Myocyte (in vitro differentiated cells): ENCODE data around the gene ST3GAL4. TPM values are rescaled to one million over a fixed set of nuclear protein-coding genes. Genes with fewer than 3 reads are reported as not detected.
A peak's percentile ranks its signal among the peaks of the same experiment; 100 is the strongest.

Source experiments
- DNase-seq: peaks from one replicate; pipeline ENCODE4 v3.0.0-alpha.2; 2012; ENCODE audit warnings: low read depth
- total RNA-seq: library from RNA; depleted of rRNA; stranded (reverse); fragments of >200 nt; gene quantifications from 2 replicates; pipeline ENCODE4 v1.2.3, GENCODE V29; 2014

The ST3GAL4 gene
- total RNA-seq, 1 donor from 2014 or later: 24.2 TPM

DNA sequence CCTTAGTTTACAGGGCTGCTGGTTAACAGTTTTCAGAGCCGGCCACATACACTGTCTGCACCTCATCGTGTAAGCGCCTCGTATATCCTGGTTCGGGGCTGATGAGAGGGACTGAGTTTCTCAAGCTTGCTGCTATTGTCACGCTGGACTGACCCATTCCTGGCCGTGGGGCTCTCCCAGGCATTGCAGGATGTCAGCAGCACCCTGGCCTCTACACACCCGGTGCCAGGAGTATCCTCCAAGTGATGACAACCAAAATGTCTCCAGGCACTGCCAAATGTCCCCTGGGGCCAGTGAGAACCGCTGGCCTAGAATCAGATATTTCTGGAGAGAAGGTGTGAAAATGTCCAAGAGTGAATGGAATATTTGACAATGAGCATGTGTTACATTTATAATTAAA is 82.8 kb downstream of the ST3GAL4 start:
- DNase-seq: no peak

DNA sequence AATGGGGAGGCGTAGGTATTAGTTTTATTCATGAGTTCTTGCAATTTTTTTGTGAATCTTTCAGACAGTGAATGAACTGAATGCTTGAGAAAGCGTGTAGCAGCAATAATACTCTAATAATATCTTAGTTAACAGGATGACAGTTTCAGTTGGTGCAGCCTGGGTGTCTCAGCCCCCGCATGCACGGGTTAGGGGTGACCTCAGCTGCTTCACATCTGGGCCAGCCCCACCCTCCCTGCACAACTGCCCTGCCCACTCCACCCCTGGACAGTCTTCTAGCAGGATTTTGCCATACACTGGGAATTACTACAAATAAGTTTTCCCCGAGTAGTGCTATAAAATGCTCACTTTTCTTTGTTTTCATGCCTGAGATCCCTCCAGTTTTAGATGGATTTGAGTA is 83.2 kb downstream of the ST3GAL4 start:
- no peak for DNase-seq

DNA sequence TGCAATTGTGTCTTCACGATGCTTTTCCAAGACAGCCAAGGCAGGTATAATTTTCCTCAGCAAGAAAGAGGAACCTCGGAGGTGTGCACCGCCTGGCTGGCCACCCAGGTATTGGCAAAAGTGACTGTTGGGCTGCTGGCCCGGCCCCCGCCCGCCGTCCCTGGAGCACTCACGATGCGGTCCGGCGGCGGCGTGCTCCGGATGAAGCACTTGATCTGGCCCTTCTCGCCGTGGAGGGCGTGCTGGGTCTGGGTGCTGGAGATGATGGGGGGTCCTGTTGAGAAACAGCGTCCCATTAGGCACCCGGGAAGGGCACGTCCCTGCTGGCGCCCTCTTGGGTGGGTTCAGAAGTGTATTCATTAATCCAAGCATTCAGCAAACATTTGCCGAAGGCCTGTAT is 84.8 kb downstream of the ST3GAL4 start:
- DNase-seq: no peak

DNA sequence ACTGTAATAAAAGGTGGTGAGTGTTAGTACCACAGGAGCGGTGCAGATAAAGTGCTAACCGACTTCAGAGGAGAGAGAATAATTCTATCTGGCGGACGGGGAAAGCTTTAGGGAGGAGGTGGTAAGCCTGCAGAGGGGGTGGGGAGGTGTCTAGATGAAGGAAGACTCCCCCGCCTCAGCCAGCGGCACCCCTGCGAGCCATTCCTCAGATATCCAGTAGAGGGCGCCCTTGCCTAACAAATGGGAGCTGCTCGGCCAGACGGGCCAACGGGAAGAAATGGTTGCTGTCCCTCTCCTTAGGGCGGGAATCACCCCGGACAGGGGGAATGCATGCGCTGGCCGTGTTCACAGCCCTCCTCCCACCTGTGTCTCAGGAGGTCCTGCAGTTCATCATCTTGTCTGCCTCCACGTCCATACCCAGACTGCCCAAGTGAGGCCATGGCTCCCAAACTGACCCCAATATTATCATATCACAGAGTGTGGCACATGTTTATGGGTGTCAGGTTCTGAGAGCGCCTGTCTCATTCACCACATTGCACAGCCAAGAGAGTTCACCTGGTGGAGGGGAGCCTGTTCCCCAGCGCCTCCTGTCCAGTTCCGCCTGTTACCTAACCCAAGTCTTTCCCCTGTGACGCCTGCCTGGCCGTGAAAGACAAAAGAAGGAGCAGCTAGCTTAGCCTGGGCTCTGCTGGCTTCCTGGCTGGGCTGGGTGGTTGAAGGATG is 85.5 kb downstream of the ST3GAL4 start:
- peak; percentile 77 for DNase-seq

DNA sequence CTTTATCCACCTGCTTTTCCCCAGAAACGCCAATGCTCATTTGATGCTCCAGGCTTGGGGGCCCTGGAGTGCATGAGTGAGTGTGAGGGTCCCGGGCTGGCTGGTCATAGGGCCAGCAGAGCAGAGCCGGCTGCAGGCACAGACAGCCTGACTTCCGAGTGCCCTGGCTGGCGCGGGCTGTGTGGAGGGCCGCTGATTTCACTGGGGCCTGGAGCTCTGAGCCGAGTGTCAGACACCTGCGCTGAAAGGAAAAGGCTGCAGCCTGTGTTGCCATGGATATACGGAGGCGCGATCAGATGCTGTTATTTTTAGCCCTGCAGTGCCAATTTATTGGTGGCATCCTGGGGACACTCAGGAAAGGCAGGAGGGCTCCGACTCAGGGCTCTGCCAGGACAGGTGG is 87.6 kb downstream of the ST3GAL4 start:
- no peak for DNase-seq

DNA sequence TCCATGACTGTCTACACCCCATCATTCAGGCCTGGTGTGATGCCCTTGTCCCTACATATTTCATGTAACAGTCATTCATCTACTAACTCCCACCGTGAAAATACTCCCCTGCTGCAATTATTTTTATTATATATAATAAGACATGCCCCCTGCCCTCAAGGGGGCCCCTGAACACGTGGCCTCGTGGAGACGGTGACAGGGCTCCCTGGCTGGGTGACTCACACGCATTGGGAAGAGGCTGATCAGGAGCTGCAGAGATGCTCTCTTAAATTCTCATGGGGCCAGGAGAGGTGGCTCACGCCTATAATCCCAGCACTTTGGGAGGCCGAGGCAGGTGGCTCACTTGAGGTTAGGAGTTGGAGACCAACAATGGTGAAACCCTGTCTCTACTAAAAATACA is 88.6 kb downstream of the ST3GAL4 start:
- no peak for DNase-seq

DNA sequence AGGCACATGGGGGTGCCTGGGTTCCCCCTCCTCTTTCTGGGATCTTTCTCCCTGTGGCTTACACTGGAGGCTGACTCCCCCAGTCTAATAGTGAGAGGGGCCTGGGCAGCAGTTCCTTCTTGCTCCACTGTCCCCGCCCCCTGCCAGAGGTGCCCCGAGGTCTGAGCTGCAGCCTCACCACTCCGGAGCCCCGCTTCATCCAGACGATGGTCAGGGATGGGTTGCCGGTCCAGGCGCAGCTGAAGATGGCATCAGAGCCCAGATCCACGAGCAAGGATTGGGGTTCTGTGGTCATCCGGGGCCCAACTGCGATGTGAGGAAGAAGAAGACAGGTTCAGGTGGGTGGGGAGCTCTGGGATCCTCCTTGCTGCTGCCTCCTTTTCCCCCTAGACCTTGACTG is 91.1 kb downstream of the ST3GAL4 start:
- DNase-seq: no peak

DNA sequence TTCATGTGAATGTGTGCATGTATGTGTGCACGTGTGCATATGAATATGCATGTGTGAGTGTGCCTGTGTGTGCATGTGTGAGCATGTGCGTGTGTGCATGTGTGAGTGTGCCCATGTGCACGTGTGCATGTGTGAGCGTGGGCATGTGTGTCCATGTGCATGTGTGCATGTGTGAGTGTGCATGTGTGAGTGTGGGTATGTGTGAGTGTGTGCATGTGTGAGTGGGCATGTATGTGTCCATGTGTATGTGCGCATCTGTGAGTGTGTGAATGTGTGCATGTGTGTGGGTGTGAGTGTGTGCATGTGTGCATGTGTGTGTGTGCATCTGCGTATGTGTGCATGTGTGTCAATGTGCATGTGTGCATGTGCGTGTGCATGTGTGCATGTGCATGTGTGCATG is 94.7 kb downstream of the ST3GAL4 start:
- no peak for DNase-seq

DNA sequence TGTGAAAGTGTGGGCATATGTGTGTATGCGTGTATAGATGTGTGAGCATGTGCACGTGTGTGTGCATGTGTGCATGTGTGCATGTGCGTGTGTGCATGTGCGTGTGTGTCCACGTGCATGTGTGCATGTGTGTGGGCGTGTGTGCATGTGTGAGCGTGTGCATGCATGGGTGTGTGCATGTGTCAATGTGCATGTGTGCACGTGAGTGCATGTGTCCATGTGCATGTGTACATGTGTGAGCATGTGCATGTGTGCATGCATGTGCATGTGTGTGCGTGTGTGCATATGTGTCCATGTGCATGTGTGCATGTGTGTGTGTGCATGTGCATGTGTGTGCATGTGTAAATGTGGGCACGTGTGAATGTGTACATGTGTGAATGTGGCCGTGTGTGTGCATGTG is 95.3 kb downstream of the ST3GAL4 start:
- no peak for DNase-seq

DNA sequence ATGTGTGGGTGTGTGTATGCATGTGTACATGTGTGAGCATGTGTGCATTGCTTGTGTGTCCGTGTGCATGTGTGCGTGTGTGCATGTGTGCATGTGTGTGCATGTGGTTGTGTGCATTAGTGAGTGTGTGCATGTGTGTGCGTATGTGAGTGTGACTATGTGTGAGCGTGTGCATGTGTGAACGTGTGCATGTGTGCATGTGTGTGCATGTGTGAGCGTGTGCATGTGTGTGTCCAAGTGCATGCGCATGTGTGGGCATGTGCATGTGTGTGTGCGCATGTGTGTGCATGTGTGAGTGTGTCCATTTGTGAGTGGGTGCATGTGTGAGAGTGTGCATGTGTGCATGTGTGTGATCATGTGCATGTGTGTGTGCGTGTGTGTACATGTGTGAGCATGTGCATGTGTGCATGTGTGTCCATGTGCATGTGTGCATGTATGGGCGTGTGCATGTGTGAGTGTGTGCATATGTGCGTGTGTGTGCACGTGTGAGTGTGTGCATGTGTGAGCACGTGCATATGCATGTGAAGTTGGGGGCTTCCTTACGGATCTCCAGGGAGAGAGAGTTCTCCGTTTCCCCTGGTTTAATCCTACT is 95.8 kb downstream of the ST3GAL4 start:
- no peak for DNase-seq

DNA sequence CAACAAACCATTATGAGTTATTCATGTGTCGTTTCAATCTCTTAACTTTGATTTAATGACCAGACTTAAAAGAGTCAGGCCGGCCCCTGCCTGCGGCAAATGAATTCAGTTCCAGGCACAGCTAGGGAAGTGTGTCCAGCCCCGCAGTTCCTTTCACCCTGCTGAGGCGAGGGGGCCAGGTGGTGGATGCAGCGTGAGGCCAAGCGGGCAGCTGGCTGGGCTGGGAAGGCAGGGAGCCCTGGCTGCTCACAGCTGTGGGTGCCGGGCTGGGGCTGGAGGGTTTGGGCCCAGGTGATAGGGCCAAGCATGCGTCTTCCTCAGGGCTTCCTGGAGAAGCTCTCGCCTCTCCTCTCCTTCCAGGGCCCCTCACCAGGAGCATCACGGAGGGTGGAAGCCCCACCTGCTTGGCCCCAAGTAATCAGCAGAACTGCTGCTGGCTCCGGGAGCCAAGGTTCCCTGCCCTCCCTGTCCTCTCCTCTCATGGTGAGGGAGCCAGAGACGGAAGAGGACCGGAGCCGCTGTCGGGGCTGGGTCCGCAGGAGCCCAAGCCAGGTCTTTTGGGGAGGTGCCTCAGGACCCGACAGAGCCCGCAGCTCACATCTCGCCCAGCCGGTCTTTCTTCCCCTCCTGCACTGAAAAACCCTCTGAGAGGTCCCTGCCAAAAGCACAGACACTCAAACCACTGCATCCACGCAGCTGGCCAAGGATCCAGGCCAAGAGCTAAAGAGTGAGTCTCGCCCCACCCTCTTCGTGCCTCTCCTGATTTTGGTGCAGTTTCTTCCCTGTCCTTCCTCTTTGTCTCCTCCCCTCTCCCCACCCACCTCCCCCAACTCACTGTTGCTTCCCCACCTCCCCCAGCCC is 97.0 kb downstream of the ST3GAL4 start:
- DNase-seq: no peak

DNA sequence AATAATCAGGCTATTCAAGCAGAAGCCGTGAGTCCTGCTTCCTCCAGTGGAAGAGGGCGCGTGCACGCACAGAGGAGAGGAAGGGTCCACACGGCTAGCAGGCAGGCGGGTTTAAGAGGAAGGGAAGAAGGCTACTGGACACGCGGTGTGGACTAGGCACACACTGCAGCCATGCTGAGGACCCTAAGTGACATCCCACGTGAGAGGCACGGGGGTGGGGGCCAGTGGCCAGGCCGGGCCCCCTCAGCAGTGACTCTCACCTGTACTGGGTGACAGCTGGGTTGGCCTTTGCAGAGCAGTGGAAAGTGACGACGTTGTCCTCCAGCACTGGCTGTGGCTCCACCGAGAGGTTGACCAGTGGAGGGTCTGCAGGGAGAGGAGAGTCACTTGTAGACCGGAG is 100.6 kb downstream of the ST3GAL4 start:
- DNase-seq: no peak

DNA sequence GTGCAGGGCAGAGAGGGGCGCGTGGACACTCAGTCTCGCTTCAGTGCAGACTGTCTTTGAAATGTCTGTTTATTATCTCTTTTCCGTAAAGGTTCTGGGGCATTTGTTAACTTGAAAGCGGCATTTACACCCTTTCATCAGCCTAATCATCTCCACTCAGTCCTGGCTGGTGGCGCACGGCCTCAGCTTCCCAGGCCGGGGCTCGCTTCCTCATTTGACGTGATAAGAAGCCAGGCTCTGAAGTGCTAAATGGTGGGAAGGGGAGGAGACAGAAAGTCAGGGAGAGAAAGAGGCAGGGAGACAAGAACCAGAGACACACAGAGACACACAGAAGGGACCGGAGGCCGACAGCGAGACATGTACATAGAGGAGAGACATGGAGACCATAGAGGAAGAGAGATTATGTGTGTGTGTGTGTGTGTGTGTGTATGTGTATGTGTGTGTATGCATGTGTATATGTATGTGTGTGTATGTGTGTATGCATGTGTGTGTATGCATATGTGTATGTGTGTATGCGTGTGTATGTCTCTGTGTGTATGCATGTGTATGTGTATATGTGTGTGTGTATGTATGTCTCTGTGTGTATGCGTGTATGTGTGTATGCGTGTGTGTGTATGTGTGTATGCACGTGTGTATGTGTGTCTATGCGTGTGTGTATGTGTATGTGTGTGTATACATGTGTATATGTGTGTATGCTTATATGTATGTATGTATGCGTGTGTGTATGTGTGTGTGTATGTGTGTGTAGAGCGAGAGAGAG is 101.5 kb downstream of the ST3GAL4 start:
- DNase-seq: no peak

DNA sequence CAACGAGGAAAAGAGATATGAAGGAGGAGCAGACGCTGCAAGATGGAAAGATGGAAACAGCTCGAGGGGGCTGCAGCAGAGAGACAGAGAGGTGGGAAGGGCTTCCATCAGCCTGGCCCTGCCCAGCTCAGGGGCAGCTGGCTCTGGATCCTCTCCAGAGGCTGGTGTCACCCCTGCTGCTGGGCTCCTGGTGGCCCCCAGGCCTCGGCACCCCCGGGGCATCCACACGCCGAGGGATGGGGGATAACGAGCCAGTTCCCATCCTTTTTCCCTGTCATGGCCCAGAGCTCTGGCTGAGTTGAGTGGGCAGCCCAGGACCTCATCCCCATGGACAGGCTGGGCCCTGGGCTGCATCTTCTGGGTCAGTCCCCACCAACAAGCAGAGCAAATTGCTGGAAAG is 102.3 kb downstream of the ST3GAL4 start:
- no peak for DNase-seq

DNA sequence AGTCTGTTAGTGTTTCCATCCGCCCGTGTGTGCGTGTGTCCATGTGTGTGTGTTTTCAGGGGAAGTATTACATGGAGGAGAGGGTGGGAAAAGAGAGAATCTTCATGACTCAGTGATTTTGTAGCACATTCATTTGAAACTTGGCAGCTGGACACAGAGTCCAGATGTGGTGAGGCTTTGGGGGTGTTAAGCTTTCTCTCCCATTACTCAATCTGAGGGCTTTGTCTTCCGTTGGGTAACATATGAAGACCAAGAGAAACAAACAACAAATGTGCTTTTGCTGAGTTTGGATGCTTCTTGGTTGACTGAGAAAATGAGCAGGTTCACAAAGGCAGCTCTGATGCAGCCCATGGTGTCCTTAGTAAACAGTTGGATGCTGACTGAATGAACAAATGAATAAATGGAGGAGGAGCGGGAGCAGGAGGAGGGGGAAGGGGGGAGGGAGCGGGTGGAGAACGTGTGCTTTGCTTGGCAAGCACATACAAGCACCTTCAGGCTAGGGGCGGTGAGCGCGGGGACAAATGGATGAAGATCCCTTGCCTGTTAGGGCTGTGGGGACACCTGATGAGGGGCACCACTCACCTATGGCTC is 104.3 kb downstream of the ST3GAL4 start:
- DNase-seq: no peak

DNA sequence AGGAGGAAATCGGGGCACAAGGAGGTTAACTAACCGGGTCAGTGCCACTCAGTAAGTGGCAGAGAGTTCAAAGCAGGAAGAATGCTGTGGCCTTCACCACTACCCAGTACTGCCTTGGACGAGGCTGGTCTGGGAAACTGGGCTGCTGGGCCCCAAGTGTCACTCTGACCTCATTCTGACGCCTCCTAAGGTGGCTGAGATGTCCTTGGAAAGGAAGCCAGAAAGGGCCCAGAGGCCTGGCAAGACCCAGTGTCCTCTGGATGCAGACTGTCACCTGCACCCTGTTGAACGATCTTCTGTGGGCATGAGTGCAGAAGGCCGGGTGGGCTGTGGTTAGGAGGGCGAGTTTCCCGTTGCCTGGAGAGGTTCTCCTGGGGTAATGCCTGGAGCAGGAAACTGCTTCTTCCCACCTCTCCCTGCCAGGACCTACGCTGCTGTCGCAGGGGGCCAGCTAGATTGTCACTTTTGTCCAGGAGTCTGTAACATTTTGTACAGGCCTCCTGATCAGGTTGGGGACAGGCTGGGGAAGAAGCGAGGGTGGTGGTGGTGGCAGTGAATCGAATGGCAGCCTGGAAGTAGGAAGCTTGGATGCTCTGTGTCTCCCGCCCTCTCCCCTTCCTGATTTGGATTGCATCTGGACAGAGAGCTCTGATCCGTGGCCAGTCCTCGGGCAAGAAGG is 105.1 kb downstream of the ST3GAL4 start:
- DNase-seq: no peak

DNA sequence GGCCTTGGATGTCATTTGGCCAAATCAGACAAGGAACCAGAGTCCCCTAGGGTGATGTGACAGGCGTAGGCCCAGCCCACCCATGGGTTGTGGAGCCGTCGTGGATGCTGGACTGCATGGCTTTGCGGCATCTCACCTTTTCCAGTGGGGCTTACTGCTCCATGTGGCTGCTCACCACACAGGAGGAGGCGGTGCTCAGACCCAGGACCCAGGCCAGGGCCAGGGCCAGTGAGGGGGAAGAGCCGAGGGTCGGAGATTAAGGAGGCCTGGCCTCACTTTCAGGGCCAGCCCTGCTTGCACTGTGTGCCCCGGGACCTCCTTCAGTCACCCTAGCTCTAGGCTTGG is 105.6 kb downstream of the ST3GAL4 start:
- no peak for DNase-seq

DNA sequence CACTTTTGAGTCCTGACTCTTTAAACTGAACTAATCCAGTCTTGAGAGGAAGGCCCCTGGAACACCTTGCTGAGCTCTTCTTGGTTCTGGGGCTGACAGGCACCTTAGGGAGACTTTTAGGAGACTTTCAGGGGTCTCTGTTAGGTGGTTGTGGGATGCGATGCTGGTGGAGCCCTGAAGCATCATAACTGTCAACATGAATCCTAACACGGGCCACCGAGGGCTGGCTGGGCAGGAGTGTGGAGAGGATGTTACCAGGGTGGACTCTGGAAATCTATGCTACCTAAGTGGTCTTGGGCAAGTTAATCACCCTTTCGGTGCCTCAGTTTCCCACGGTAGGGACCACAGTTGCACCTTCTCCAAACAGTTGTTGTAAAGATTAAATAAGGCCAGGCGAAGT is 106.5 kb downstream of the ST3GAL4 start:
- no peak for DNase-seq

DNA sequence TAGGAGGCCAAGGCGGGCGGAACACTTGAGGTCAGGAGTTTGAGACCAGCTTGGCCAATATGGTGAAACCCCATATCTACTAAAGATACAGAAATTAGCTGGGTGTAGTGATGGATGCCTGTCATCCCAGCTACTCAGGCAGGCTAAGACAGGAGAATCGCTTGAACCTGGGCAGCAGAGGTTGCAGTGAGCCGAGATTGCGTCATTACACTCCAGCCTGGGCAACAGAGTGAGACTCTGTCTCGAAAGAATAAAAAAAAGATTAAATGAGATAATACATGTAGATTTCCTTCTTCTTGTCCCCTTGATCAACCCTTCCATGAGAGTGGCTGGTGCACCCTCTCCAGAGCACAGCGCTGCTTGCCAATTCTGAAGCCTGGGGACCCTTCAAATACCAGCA is 106.9 kb downstream of the ST3GAL4 start:
- no peak for DNase-seq
